G401 (cell line): ENCODE measurements around the gene ADGRD2. TPM values are rescaled to one million over a fixed set of nuclear protein-coding genes. Genes with fewer than 3 reads are reported as not detected.

Experiments
- DNase-seq: peaks from one replicate; pipeline ENCODE4 v3.0.0-alpha.2; 2015; ENCODE audit warnings: low spot score
- in situ Hi-C: cut with HindIII; loops from 2 replicates; pipeline ENCODE4 v1.10.0; 2016; ENCODE audit warnings: low sequenced_read_pairs, mixed read lengths
- total RNA-seq: library from RNA; depleted of rRNA; stranded (reverse); fragments of >200 nt; shearing (Covaris generic); gene quantifications from 2 replicates; pipeline ENCODE4 v1.2.3, GENCODE V29; 2014

The ADGRD2 gene
- total RNA-seq, 1 experiment from 2014 or later = not detected

- no peak for DNase-seq
- in situ Hi-C loops = no loop called here
Measured at GRCh38 chr9:124502711-124503702, 52.8 kb downstream of the ADGRD2 start.

- in situ Hi-C loops = no loop called here
- no peak for DNase-seq
Measured at GRCh38 chr9:124503713-124504529, 53.7 kb downstream of the ADGRD2 start.

GRCh38 chr9:124504530-124505005 lies 54.3 kb downstream of the ADGRD2 start:
- in situ Hi-C loops = no loop called here
- DNase-seq = no peak

GRCh38 chr9:124505006-124505900 lies 55.0 kb downstream of the ADGRD2 start:
- in situ Hi-C loops = no loop called here
- no peak for DNase-seq

- DNase-seq = no peak
- in situ Hi-C loops = no loop called here
Measured at GRCh38 chr9:124505901-124506346, 55.7 kb downstream of the ADGRD2 start.

GRCh38 chr9:124506433-124506832 lies 56.2 kb downstream of the ADGRD2 start:
- in situ Hi-C loops = no loop called here
- no peak for DNase-seq

GRCh38 chr9:124506931-124507879 lies 57.0 kb downstream of the ADGRD2 start, which contains the start of gene NR5A1:
NR5A1 (minus strand) TSS chr9:124507399; CDS start chr9:124503395, 4,004 bp downstream.
- in situ Hi-C loops = no loop called here
- DNase-seq = no peak

GRCh38 chr9:124507880-124508423 lies 57.7 kb downstream of the ADGRD2 start:
- no peak for DNase-seq
- in situ Hi-C loops = no loop called here

GRCh38 chr9:124510650-124511425 lies 60.6 kb downstream of the ADGRD2 start:
- no peak for DNase-seq
- in situ Hi-C loops = no loop called here

GRCh38 chr9:124511426-124511840 lies 61.2 kb downstream of the ADGRD2 start:
- no peak for DNase-seq
- in situ Hi-C loops = no loop called here

- no peak for DNase-seq
- in situ Hi-C loops = no loop called here
Measured at GRCh38 chr9:124511891-124512805, 61.9 kb downstream of the ADGRD2 start.

- no peak for DNase-seq
- in situ Hi-C loops = no loop called here
Measured at GRCh38 chr9:124512806-124513204, 62.6 kb downstream of the ADGRD2 start.

- DNase-seq = no peak
- in situ Hi-C loops = no loop called here
Measured at GRCh38 chr9:124513376-124513994, 63.2 kb downstream of the ADGRD2 start.

GRCh38 chr9:124514125-124514524 lies 63.9 kb downstream of the ADGRD2 start:
- in situ Hi-C loops = no loop called here
- no peak for DNase-seq

GRCh38 chr9:124514874-124515273 lies 64.6 kb downstream of the ADGRD2 start:
- in situ Hi-C loops = no loop called here
- no peak for DNase-seq
